ENCODE measurements around the gene ZNF823. TPM values are rescaled to one million over a fixed set of nuclear protein-coding genes. Genes with fewer than 3 reads are reported as not detected.
A peak's percentile ranks its signal among the peaks of the same experiment; 100 is the strongest.

The ZNF823 gene
- total and polyA plus RNA-seq, 2 of the 13 experiments (the other 11 are each of a cell fraction or from before 2014, with no cell fraction given) = 5.7 to 11.7 TPM

GRCh38 chr19:11737964-11738745 lies 591 bp downstream of the ZNF823 start (continued):
- no peak for TF ChIP-seq ZC3H4 (CRISPR knock-in tag; IDR thresholded peaks at IDR 0.05; ENCODE audit: borderline replicate concordance)
- TF ChIP-seq KDM5B (CRISPR knock-in tag; IDR thresholded peaks at IDR 0.05; ENCODE audit: borderline replicate concordance) = no peak; the same call in 1 of the 2 replicates
- 0 out of 2 replicates have a peak, but pooled peaks have one; percentile 45 for TF ChIP-seq ZBTB25 (CRISPR knock-in tag; IDR thresholded peaks at IDR 0.05)
- TF ChIP-seq TFDP1 (CRISPR knock-in tag; IDR thresholded peaks at IDR 0.05; ENCODE audit: borderline replicate concordance) = 0 out of 2 replicates have a peak, but pooled peaks have one; percentile 20
- TF ChIP-seq ZNF180 (CRISPR knock-in tag; IDR thresholded peaks at IDR 0.05; ENCODE audit: borderline replicate concordance, low read depth) = no peak
- peak; percentile 38 for TF ChIP-seq ELF3 (CRISPR knock-in tag; IDR thresholded peaks at IDR 0.05)
- no peak for TF ChIP-seq ZNF12 (CRISPR knock-in tag; IDR thresholded peaks at IDR 0.05)
- no peak for TF ChIP-seq FOXA1 (IDR thresholded peaks at IDR 0.05)
- no peak for TF ChIP-seq FOXA1 (CRISPR knock-in tag; IDR thresholded peaks at IDR 0.05)
- no peak for TF ChIP-seq ZFP36L1 (CRISPR knock-in tag; IDR thresholded peaks at IDR 0.05)
- no peak for TF ChIP-seq KAT2B (IDR thresholded peaks at IDR 0.05; ENCODE audit: borderline replicate concordance, low read depth, low read length)
- no peak for TF ChIP-seq ZBTB7B (CRISPR knock-in tag; IDR thresholded peaks at IDR 0.05)
- TF ChIP-seq SNAI1 (CRISPR knock-in tag; IDR thresholded peaks at IDR 0.05; ENCODE audit: borderline replicate concordance) = no peak
- TF ChIP-seq ZNF282 (IDR thresholded peaks at IDR 0.05; ENCODE audit: partially characterized antibody) = no peak
- peak; percentile 52; the same call in 1 of the 2 replicates for TF ChIP-seq CBX5 (CRISPR knock-in tag; IDR thresholded peaks at IDR 0.05; ENCODE audit: borderline replicate concordance)
- TF ChIP-seq ZNF543 (CRISPR knock-in tag; IDR thresholded peaks at IDR 0.05) = no peak
- no peak for TF ChIP-seq PCBP1 (IDR thresholded peaks at IDR 0.05; ENCODE audit: borderline replicate concordance, low read depth, low read length)
- no peak; the same call in 1 of the 2 replicates for TF ChIP-seq FOXP4 (CRISPR knock-in tag; IDR thresholded peaks at IDR 0.05)
- TF ChIP-seq, protein P1, sequence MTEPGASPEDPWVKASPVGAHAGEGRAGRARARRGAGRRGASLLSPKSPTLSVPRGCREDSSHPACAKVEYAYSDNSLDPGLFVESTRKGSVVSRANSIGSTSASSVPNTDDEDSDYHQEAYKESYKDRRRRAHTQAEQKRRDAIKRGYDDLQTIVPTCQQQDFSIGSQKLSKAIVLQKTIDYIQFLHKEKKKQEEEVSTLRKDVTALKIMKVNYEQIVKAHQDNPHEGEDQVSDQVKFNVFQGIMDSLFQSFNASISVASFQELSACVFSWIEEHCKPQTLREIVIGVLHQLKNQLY (CRISPR knock-in tag; IDR thresholded peaks at IDR 0.05) = no peak
- no peak for TF ChIP-seq ZBTB8A (CRISPR knock-in tag; IDR thresholded peaks at IDR 0.05; ENCODE audit: borderline replicate concordance, low read depth)
- TF ChIP-seq, protein P2, sequence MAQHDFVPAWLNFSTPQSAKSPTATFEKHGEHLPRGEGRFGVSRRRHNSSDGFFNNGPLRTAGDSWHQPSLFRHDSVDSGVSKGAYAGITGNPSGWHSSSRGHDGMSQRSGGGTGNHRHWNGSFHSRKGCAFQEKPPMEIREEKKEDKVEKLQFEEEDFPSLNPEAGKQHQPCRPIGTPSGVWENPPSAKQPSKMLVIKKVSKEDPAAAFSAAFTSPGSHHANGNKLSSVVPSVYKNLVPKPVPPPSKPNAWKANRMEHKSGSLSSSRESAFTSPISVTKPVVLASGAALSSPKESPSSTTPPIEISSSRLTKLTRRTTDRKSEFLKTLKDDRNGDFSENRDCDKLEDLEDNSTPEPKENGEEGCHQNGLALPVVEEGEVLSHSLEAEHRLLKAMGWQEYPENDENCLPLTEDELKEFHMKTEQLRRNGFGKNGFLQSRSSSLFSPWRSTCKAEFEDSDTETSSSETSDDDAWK (CRISPR knock-in tag; IDR thresholded peaks at IDR 0.05) = no peak
- TF ChIP-seq SETDB1 (CRISPR knock-in tag; IDR thresholded peaks at IDR 0.05; ENCODE audit: borderline replicate concordance) = no peak
- TF ChIP-seq, protein P3, sequence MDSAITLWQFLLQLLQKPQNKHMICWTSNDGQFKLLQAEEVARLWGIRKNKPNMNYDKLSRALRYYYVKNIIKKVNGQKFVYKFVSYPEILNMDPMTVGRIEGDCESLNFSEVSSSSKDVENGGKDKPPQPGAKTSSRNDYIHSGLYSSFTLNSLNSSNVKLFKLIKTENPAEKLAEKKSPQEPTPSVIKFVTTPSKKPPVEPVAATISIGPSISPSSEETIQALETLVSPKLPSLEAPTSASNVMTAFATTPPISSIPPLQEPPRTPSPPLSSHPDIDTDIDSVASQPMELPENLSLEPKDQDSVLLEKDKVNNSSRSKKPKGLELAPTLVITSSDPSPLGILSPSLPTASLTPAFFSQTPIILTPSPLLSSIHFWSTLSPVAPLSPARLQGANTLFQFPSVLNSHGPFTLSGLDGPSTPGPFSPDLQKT (CRISPR knock-in tag; IDR thresholded peaks at IDR 0.05; ENCODE audit: borderline replicate concordance) = no peak
